NCI-H2029 treated with DMSO at 0.1 percent for 48 hours (cell line): ENCODE results near the gene CIDEB.
A peak's percentile ranks its signal among the peaks of the same experiment; 100 is the strongest.

Experiments
- DNase-seq: peaks from one replicate; lab custom pipeline; 2025; lab: John Stamatoyannopoulos, UW

The CIDEB gene

DNA sequence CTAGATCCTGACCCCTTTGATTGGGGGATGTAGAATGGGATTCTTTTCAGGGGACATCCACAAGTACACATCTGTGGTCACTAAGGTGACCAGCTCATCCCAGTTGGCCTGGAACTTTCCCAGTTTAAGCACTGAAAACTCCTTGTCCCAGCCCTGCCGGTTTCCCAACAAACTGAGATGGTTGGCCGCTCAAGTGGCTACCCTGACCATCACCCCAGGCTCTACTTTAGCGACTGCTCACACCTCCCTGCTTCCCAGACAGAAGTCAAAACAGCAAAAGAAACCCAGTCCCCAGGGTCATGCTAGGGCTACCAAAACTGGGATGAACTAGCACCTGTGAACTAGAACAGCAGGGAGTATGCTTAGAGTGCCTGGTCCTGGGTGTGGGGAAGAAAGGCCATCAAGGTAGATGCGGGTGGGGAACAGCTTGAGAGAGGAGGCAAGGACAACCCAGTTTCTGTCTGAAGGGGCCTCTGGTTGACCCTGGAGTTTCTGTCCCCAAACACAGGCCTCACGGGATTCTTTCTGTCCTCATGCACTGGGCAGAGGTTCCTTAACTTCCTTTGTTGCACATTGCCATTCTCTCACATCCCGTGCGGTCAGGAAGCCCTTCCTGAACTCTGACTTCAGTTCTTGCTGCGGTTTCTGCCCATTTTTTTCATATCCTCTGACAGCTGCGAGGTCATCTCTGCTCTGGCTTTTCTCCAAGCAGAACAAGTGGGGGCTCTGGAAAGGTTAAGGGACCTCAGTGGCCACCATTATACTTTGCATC lies 5.1 kb upstream of the CIDEB start:
- no peak for DNase-seq

DNA sequence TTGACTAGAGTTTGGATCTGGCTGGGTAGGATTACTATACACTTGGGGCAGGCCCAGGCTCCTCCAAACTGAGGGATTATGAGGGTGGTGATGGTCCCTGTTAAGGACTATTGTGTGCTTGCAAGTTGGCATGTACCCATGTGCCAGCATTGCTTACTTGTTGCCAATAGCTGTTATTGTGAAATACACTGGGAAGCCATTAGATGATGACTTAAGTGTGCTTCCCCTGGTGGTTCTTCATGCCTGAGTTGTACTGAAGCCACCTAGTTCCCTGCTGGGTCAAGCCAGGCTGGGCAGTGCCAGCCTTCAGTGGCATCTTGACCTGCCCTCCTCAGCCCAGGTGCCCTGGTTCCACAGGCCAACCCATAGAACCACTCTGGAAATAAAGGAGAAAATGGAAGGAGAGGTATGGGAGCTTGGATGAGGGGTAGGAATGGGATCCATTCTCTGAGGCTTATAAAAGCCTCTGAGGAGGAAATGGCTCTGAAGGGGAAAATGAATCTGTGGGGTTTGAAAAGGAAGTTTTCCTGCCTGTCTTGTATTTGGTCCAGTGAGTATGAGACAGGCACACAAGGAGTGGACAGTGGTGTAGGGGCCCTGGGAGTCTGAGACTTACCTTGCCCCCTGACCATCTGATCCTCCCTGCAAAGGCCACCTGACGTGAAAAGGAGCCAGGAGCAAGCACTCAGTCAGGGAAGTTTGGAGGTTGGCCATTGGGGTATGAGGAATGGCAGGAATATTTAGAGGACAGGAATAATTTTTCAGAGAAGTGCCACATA lies 4.2 kb upstream of the CIDEB start:
- DNase-seq, result no peak

DNA sequence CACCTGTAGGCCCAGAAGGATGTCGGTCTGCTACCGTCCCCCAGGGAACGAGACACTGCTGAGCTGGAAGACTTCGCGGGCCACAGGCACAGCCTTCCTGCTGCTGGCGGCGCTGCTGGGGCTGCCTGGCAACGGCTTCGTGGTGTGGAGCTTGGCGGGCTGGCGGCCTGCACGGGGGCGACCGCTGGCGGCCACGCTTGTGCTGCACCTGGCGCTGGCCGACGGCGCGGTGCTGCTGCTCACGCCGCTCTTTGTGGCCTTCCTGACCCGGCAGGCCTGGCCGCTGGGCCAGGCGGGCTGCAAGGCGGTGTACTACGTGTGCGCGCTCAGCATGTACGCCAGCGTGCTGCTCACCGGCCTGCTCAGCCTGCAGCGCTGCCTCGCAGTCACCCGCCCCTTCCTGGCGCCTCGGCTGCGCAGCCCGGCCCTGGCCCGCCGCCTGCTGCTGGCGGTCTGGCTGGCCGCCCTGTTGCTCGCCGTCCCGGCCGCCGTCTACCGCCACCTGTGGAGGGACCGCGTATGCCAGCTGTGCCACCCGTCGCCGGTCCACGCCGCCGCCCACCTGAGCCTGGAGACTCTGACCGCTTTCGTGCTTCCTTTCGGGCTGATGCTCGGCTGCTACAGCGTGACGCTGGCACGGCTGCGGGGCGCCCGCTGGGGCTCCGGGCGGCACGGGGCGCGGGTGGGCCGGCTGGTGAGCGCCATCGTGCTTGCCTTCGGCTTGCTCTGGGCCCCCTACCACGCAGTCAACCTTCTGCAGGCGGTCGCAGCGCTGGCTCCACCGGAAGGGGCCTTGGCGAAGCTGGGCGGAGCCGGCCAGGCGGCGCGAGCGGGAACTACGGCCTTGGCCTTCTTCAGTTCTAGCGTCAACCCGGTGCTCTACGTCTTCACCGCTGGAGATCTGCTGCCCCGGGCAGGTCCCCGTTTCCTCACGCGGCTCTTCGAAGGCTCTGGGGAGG lies 3.1 kb upstream of the CIDEB start, which contains the start of gene LTB4R:
LTB4R (plus strand) TSS at position 857 of the 959 bp plus-strand sequence. CDS start 4,150 bp downstream, outside the sequence.
- DNase-seq, result peak; percentile 47

DNA sequence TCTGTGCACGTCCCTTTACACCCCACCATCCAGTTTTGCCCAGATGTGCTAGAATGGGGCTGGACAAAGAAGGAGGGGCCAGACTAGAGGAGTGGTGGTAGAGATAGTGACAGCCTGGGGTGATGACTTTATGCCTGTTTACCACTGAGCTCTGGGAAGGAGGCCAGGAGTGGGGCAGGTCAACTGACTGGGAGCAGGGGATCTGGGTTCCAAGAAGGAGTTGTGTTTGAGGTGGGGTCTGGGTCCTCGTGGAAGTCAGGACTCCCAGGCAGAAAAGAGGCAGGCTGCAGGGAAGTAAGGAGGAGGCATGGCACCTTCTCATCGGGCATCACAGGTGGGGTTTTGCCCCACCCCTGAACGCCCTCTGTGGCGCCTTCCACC lies 2.5 kb upstream of the CIDEB start:
- DNase-seq, result peak; percentile 35

DNA sequence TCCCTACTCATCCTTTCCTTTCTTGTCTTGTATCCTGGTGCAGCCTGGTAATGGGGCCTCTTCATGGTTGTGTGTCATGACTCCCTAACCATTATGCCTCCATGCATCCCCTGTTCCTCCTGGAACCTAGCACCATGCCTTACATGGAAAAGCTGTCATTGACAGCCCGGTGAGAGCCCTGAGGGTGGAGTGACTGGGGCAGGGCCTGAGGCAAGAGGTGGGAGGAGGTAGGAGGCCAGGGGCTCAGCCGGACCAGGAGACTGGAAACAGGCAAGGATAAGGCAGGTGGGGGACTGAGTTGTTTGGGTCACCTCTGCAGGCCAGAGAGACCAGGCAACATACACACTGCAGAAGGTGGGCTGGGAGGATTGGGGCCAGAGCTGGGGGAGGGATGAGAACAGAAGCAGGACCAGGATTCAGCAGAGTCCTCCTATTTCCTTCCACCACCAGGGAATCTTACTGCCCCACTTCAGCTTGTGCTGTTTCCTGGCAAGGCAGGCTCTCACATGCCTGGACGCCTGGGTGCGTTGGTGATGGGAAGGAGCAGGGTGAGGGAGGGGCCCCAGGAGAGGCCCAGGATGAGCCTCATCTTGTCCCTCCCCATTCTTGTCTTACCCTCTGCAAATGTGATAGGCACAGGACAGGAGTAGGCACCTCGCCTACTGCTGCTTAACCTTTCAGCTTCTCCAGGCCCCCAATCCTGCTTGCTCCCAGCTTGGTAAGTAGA lies 1.9 kb upstream of the CIDEB start, which contains the start of gene LTB4R2:
LTB4R2 (plus strand) TSS at position 603 of the 727 bp plus-strand sequence. CDS start 525 bp downstream, outside the sequence.
- no peak for DNase-seq

DNA sequence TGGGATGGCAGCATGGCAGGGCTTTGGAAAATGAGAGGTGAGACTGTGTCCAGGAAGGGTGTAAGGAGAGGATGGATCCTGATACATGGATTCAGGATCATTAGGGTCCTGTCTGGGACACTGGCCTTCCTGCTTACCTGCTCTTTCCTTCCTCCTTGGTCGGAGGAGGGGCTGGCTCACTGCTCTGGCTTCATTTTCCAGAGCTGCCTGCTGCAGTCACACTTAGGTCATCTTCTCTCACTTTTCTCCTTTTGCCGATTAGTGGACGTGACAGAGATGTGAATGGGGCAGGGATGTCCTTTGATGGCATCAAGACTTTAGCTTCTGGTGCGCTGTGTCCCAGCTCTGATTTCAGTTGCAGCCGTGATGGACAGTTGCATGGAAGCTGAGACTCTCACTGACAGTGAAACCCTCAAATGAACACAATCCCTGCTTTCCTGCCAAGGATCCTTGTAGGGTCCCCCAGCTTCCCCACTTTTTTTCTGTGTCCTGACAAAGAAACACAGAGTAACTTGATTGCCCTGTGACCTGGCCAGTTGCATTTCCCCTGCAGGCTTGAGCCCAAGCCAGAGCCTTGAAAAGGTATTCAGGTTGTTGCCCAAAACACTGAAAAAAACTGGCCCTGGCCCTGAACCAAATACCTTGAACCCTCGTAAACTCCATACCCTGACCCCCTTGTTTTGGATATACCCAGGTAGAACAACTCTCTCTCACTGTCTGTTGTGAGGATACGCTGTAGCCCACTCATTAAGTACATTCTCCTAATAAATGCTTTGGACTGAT lies 756 bp upstream of the CIDEB start:
- no peak for DNase-seq

DNA sequence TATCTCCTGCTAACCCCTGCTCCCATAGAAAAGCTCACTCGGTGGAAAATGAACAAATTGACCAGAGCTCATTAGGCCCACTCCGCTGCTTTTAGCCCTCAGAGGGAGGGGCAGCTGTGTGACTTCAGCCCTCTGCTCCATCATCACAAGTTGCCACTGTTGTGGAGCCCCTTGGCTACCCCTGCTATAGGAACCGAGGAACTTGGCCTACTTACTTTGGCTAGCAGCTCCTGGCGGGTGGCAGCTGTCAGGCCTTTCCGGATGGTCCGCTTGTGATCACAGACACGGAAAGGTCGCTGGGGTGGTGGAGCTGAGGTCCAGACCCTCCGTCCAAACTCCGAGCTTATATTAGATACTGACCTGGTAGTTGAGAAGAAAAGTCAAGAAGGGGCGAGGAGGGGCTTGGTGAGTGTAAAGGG lies 612 bp downstream of the CIDEB start:
- no peak for DNase-seq

DNA sequence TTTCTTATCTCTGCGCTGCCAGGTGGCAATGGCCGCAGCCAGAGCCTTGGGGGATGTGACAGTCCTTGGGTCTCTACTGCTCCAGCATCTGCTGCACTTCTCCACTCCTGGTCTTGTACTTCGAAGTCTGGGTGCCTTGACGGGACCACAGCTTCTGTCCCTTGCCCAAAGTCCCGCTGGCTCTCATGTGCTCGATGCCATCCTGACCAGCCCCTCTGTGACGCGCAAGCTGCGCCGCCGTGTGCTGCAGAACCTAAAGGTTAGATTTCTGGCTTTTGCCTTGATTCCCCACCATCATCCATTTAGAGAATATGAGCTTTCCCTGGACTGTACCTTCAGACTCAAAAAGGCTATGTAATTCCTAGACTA lies 3.8 kb downstream of the CIDEB start:
- DNase-seq, result no peak

DNA sequence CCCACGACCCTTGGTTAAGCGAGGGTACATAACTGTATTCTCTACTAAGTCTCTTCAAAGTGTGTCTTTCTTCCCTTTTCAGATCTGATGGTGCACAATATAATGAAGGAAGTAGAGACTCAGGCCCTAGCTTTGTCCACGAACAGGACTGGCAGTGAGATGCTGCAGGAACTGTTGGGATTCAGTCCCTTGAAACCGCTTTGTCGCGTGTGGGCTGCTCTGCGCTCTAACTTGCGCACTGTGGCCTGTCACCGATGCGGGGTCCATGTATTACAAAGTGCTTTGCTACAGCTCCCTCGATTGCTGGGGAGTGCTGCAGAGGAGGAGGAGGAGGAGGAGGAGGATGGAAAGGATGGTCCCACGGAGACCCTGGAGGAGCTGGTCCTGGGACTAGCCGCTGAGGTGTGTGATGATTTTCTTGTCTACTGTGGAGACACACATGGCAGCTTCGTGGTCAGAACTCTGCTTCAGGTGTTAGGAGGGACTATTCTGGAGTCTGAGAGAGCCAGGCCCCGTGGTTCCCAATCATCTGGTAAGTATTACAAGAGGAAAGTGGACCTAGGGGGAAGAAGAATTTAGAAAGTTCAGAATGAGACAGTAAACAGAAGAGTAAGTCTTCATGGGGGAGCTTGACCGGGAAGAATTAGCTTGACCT lies 7.3 kb downstream of the CIDEB start:
- DNase-seq, result no peak

DNA sequence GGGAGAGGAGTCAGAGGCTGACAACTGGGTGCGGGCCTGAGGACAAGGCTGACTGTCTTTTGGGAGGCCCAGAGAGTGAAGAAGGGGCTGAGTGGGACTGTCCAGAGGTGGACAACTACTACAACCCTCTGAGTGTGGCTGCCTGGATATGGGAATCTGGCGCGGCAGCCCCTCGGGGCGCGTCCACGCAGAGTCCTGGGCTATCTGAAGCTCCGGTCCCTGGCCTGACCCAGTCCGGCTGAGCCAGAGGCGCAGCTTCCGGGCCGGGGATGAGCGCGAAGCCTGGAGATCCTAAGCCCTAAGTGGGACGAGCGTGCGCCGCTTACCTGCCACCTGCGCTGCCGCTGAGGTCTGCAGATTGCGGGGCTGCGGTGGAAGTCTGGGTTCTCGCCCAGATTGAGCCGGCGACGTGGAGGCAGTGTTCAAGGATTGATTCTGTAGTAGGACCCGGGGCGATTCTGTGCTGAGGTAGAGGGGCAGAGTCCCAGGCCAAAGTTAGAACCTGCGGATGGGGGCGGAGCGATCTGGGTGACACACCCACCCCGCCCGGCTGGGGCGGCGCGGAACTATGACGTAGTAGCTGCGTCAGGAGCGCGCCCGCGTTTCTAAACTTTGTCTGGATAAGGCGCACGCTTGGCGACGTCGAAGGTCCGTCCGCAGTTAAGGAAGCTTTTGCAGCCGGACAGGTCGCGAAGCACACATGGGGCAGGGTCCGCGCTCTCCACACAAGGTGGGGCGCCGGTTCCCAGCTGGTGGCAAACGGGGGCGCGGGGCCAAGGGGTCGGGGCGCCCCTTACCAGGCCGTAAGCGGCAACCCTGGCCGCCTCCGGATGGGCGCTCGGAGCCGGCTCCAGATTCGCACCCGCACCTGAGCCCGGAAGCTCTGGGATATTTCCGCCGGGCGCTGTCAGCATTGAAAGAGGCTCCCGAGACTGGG lies 8.3 kb downstream of the CIDEB start, which contains the start of the genes DHRS1 and NOP9:
DHRS1 (minus strand) TSS at position 526 of the 937 bp plus-strand sequence. CDS start 674 bp downstream, outside the sequence.
NOP9 (plus strand) TSS at position 596 of the 937 bp plus-strand sequence; CDS start at position 701, 105 bp downstream.
- peak; percentile 47 for DNase-seq

DNA sequence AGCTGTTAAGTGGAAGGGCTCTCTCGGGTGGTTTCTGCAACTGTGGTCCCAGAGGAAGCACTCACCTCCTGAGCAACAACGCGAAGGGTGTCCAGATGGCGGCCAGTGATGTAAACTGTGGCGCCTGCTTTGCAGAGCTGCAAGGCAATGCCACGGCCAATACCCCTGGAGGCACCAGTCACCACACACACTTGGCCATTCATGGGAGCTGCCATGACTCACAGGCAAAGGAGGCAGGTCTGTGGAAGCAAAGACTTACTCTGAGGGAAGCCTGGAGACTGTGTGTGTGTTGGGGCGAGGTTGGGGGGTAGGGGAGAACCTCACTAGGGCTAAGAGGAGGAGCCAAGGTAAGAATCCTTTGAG lies 8.9 kb downstream of the CIDEB start:
- DNase-seq, result no peak

DNA sequence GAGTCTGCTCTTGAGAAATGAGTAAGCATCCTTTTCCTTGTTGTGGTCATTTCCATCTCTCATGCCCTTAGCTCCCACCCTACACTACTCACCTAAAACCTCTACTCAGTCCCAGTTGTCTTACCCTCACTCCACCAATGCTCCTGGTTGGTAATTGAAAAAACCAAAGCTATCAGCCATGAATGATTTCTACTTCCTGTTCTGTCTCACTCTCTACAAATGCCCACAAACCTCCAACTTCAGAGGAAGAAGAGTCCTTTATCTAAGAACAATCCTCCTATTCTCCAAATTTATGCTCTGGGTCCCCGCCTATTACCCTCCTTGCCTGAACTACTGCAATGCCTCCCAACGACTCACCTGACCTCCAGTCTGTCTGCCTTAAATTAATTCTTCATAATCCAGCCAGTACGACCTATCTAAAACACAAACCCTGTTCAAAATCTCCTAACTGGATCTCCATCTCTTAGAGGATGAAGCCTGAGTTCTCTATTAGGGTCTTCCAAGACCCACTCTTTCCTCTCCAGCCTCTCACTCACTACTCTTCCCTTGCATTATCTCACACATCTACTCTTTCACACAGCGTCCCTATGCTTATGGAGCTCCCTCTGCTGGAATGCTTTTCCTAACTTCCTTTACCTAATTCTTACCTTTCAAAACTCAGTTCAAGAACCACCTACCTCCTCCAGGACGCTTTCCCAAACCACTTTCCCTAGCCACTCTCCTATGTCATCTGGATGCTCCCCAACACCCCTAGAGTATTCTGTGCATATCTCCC lies 10.4 kb downstream of the CIDEB start:
- DNase-seq, result no peak

DNA sequence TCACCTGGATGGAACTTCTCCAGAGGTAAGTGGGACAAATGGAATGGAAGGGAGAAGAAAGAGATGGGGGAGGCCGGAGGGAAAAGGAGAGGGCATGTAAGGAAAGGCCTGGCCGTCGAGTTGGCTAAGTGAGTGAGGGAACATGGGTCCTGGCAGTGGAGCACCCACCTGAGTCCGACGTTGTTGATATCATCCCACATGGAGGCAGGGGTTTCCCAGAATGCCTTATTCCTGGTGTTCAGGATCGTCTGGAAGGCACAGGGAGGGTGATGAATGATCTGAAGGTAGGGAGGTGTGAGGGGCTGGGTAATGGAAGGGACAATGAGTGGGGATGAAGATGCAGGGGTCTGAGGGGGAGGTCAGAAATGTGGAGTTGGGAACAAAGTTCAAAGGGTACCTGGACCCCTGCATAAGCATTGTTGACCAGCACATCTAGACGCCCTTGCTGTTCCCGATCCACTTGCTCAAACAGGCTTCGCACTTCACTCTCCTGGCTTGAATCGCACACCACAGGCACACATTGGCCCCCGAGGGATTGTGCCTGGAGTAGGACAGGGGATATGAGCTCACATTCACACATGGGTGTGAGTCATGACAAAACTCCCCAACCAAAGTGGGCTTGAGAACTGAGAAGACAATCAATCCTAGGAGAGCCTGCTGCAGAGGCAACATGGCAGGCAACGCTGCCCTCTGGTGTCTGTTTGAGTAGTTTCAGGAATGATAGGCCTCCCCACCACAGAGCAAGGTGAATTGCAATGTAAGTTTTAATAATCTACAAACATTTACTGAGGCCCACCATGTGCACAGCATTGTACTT lies 11.2 kb downstream of the CIDEB start:
- peak; percentile 22 for DNase-seq

DNA sequence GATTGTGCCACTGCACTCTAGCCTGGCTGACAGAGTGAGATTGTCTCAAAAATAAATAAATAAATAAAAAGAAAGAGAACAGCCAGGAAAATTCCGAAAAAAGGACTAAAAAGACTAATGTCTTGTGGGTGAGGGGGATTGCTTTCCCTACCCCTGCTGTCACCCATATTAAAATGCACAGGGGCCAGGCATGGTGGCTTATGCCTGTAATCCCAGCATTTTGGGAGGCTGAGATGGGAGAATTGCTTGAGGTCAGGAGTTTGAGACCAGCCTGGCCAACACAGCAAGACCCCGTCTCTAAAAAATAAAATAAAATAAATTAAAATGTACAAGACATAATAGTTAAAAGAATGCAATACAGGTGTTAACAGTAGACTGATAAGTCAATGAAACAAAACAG lies 14.3 kb downstream of the CIDEB start:
- DNase-seq, result no peak

DNA sequence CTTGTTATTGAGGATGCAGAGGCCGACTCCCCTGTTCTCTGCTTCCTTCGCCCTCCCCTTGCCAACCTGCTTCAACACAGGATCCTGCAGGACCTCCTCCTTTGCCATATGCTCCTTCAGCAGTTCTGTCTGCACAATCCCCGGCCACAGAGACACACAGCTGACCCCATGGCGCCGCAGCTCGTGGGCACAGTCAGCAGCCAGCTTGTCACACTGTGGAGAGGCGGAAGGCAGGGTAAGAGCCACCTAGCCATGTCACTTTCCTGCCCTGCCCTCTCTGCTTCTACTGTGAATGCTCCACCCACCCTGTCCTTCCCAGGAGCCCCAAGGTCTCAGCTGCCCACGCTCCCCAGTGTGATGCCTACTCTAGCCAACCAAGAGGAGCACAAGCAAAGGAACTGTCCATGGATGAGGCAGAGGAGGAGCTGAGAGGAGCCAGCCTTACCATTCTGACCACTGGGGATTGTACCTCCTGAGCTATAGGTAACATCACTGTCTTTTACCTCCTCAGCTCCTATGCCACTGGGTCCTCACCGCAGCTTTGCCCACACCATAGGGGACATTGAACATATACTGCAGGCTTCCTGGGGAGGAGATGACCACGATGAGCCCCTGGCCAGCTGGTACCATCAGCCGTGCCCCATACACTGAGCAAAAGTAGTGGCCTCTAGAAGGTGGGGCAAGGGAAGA lies 15.5 kb downstream of the CIDEB start:
- DNase-seq, result no peak

DNA sequence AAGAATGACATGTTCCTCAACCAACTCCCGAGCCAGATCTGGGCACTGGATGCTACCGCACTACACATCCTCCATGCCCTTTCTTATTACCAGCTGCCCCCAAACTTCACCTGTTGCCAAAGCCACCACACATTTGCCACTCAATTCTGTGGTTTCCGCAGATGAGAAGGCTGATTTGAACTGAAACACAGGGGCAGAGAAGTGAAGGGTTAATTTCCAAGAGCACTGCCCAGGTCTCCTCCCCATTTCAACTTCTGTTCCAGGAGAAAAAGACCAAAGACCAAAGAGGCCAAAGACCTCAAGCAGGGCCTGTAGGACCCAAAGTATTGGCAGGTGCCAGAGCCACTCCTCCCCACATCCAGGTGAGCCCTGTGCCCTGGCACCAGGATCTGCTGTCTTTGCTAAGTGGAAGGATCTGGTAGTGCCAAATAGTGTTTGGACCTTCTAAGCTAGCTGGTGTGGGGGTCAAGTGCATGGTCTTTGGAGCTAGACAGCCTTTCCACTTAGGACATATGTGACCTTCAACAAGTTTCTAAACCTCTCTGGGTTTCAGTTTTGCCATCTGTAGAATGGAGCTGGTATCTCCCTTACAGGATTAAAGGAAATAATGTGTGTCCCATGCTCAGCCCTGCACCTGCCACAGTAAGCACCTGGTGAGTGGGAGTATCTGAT lies 16.2 kb downstream of the CIDEB start:
- no peak for DNase-seq
